Measurements from ENCODE around the gene COL17A1.

Gene COL17A1

DNA sequence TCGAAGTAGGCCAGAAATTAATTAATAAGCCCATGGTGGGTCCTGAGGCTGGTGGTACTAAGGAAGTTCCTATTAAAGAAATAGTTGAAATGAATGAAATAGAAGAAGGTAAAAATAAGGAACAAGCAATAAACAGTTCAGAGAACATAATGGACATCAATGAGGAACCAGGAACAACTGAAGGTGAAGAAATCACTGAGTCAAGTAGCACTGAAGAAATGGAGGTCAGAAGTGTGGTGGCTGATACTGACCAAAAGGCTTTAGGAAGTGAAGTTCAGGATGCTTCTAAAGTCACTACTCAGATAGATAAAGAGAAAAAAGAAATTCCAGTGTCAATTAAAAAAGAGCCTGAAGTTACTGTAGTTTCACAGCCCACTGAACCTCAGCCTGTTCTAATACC lies 82.8 kb downstream of the COL17A1 start:
- peaks cover 68% of the 10 kb centered on the region for H3K36me3 ChIP-seq (ENCODE audit: insufficient read depth, low read length)
- H3K4me3 ChIP-seq (ENCODE audit: low read depth in 1 of 2, low read length in 2 of 2), result no peak overlapping the region
- H3K9ac ChIP-seq (ENCODE audit: low read length), result no peak overlapping the region
- no peak overlapping the region for H3K27ac ChIP-seq (ENCODE audit: low read depth, low read length)
- no peaks in the 10 kb centered on the region for H3K4me1 ChIP-seq (ENCODE audit: insufficient read depth, low read length)
- H3K9me3 ChIP-seq (ENCODE audit: low read length), result no peaks in the 10 kb centered on the region
- H3K27me3 ChIP-seq (ENCODE audit: control insufficient read depth in 1 of 2, insufficient read depth in 2 of 2, low read length in 2 of 2), result no peaks in the 10 kb centered on the region

DNA sequence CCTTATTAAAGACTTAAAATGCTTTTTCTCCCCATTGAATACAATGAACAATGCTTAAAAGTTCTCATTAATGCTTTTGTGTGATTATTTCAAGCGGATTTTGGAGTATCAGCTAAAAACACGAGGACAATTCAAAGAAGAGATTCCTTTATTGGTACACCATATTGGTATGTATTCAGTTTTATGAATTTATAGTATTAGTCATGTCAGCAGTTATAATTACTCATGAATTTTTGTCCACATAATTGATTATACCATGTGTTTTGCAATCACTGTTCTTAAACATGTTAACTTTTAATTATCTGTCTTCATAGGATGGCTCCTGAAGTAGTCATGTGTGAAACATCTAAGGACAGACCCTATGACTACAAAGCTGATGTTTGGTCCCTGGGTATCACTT lies 86.9 kb downstream of the COL17A1 start:
- H3K36me3 ChIP-seq (ENCODE audit: insufficient read depth, low read length), result peaks cover 49% of the 10 kb centered on the region
- H3K9ac ChIP-seq (ENCODE audit: low read length), result no peak overlapping the region
- H3K27me3 ChIP-seq (ENCODE audit: control insufficient read depth in 1 of 2, insufficient read depth in 2 of 2, low read length in 2 of 2), result no peaks in the 10 kb centered on the region
- no peak overlapping the region for H3K4me3 ChIP-seq (ENCODE audit: low read depth in 1 of 2, low read length in 2 of 2)
- H3K27ac ChIP-seq (ENCODE audit: low read depth, low read length), result no peak overlapping the region
- H3K9me3 ChIP-seq (ENCODE audit: low read length), result no peaks in the 10 kb centered on the region
- no peaks in the 10 kb centered on the region for H3K4me1 ChIP-seq (ENCODE audit: insufficient read depth, low read length)

DNA sequence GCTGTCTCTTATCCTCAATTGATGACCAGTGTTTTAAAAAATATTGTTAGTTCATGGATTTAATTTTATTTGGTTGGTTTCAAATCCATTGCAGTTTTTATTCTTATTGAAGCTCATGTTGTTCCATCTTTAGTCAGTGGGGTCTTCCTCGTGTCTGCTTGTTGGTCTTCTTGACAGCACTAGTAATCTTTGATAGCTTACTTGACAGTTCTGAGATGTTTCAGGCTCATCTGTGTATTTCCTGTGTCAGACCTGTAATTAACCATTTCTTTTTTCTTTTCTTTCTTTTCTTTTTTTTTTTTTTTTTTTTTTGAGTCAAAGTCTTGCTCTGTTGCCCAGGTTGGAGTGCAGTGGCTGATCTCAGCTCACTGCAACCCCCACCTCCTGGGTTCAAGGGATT lies 90.5 kb downstream of the COL17A1 start:
- H3K36me3 ChIP-seq (ENCODE audit: insufficient read depth, low read length), result peaks cover 21% of the 10 kb centered on the region
- no peak overlapping the region for H3K4me3 ChIP-seq (ENCODE audit: low read depth in 1 of 2, low read length in 2 of 2)
- H3K27me3 ChIP-seq (ENCODE audit: control insufficient read depth in 1 of 2, insufficient read depth in 2 of 2, low read length in 2 of 2), result no peaks in the 10 kb centered on the region
- no peak overlapping the region for H3K9ac ChIP-seq (ENCODE audit: low read length)
- H3K4me1 ChIP-seq (ENCODE audit: insufficient read depth, low read length), result no peaks in the 10 kb centered on the region
- no peak overlapping the region for H3K27ac ChIP-seq (ENCODE audit: low read depth, low read length)
- no peaks in the 10 kb centered on the region for H3K9me3 ChIP-seq (ENCODE audit: low read length)

DNA sequence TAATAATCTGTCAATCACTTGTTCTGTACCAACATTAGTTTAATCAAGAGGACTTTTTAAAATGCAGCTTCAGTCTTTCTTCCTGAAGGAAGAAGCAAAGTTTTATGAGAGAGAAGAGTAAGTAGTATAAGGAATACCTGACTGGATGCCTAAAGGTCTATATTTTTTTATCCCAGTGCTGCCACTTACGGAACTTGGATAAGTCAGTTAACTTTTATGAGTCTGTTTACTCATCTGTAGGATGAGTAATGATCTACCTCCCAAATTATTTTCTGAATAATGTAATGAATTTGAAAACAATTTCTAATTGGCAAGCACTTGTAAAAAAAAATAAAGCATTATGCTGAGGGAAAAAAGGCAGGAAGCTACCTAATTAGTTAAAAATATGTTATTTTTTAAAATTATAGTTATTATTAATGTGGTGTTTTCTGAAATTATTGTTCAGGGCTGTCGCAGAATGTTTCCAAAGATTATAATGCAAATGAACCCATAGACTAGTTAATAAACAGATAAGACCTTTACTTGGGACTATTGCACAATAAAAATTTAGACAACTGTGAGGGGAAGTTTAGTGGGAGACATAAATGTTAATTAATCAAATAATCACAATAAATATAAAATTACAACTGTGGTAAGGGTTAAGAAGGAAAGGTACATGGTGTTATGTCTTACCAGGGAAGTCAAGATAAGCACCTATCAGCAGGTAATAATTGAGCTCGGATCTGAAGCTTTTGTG lies 94.1 kb downstream of the COL17A1 start:
- no peak overlapping the region for H3K4me3 ChIP-seq (ENCODE audit: low read depth in 1 of 2, low read length in 2 of 2)
- no peak overlapping the region for H3K9ac ChIP-seq (ENCODE audit: low read length)
- no peak overlapping the region for H3K27ac ChIP-seq (ENCODE audit: low read depth, low read length)
- H3K27me3 ChIP-seq (ENCODE audit: control insufficient read depth in 1 of 2, insufficient read depth in 2 of 2, low read length in 2 of 2), result no peaks in the 10 kb centered on the region
- H3K4me1 ChIP-seq (ENCODE audit: insufficient read depth, low read length), result no peaks in the 10 kb centered on the region
- no peaks in the 10 kb centered on the region for H3K36me3 ChIP-seq (ENCODE audit: insufficient read depth, low read length)
- no peaks in the 10 kb centered on the region for H3K9me3 ChIP-seq (ENCODE audit: low read length)

DNA sequence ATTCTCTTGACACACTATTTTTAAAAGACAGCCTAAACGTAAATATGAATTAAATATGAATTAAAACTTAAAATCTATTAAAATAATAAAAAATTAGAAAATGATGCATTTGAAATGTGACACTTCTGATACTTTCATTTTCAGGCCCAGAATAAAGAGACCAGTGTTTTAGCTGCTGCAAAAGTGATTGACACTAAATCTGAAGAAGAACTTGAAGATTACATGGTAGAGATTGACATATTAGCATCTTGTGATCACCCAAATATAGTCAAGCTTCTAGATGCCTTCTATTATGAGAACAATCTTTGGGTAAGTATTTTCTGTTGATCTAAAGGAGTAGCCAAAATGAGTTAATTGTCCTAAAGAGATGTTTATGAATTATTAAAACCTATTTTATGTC lies 95.1 kb downstream of the COL17A1 start:
- no peak overlapping the region for H3K4me3 ChIP-seq (ENCODE audit: low read depth in 1 of 2, low read length in 2 of 2)
- no peaks in the 10 kb centered on the region for H3K27me3 ChIP-seq (ENCODE audit: control insufficient read depth in 1 of 2, insufficient read depth in 2 of 2, low read length in 2 of 2)
- no peak overlapping the region for H3K9ac ChIP-seq (ENCODE audit: low read length)
- H3K36me3 ChIP-seq (ENCODE audit: insufficient read depth, low read length), result no peaks in the 10 kb centered on the region
- peaks cover 5% of the 10 kb centered on the region for H3K4me1 ChIP-seq (ENCODE audit: insufficient read depth, low read length)
- H3K27ac ChIP-seq (ENCODE audit: low read depth, low read length), result no peak overlapping the region
- H3K9me3 ChIP-seq (ENCODE audit: low read length), result no peaks in the 10 kb centered on the region

DNA sequence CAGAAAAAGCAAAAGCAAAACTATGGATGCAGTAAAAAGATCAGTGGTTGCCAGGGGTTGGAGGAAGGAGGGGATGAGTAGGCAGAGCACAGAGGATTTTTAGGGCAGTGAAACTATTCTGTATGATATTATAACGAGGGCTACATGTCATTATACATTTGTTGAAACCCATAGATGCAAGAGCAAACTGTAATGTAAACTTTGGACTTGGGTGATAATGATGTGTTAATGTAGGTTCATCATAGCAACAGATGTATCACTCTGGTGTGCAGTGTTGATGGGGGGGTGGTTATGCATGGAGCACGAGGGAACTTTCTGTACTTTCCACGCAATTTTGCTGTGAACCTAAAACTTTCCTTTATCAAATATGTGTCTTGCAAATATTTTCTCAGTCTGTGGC lies 95.6 kb downstream of the COL17A1 start:
- no peaks in the 10 kb centered on the region for H3K36me3 ChIP-seq (ENCODE audit: insufficient read depth, low read length)
- H3K27me3 ChIP-seq (ENCODE audit: control insufficient read depth in 1 of 2, insufficient read depth in 2 of 2, low read length in 2 of 2), result no peaks in the 10 kb centered on the region
- no peak overlapping the region for H3K9ac ChIP-seq (ENCODE audit: low read length)
- H3K9me3 ChIP-seq (ENCODE audit: low read length), result no peaks in the 10 kb centered on the region
- no peak overlapping the region for H3K4me3 ChIP-seq (ENCODE audit: low read depth in 1 of 2, low read length in 2 of 2)
- no peak overlapping the region for H3K27ac ChIP-seq (ENCODE audit: low read depth, low read length)
- H3K4me1 ChIP-seq (ENCODE audit: insufficient read depth, low read length), result peaks cover 5% of the 10 kb centered on the region

DNA sequence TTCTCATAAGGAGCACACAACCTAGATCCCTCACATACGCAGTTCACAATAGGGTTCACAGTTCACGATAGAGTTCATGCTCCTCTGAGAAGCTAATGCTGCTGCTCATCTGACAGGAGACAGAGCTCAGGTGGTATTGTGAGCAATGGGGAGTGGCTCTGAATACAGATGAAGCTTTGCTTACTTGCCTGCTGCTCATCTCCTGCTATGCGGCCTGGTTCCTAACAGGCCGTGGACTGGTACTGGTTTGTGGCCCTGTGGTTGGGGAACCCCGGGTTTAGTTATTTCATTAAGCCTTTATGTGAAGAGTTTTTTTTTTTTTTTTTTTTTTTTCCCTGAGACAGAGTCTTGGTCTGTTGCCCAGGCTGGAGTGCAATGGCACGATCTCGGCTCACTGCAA lies 99.3 kb downstream of the COL17A1 start:
- peaks cover 13% of the 10 kb centered on the region for H3K4me1 ChIP-seq (ENCODE audit: insufficient read depth, low read length)
- H3K4me3 ChIP-seq (ENCODE audit: low read depth in 1 of 2, low read length in 2 of 2), result no peak overlapping the region
- no peak overlapping the region for H3K9ac ChIP-seq (ENCODE audit: low read length)
- no peaks in the 10 kb centered on the region for H3K36me3 ChIP-seq (ENCODE audit: insufficient read depth, low read length)
- H3K27me3 ChIP-seq (ENCODE audit: control insufficient read depth in 1 of 2, insufficient read depth in 2 of 2, low read length in 2 of 2), result no peaks in the 10 kb centered on the region
- no peak overlapping the region for H3K27ac ChIP-seq (ENCODE audit: low read depth, low read length)
- no peaks in the 10 kb centered on the region for H3K9me3 ChIP-seq (ENCODE audit: low read length)

DNA sequence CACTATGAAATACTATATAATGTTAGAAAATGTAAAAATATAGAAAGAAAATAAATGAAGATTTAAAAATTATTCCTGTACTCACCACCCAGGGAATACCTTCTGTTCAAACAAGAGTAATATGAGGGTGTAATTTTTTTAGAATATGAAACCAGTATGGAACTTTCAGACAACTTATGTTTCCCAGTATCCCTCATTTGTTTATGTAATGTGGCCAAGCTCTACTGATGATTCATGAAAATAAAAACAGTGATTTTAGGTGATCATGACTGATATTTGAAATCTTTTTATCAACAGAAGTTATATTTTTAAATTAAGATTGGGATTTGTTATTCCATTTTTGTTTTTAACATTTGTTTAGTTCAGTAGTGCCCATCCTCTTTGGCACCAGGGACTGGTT lies 100.0 kb downstream of the COL17A1 start:
- H3K4me1 ChIP-seq (ENCODE audit: insufficient read depth, low read length), result peaks cover 13% of the 10 kb centered on the region

DNA sequence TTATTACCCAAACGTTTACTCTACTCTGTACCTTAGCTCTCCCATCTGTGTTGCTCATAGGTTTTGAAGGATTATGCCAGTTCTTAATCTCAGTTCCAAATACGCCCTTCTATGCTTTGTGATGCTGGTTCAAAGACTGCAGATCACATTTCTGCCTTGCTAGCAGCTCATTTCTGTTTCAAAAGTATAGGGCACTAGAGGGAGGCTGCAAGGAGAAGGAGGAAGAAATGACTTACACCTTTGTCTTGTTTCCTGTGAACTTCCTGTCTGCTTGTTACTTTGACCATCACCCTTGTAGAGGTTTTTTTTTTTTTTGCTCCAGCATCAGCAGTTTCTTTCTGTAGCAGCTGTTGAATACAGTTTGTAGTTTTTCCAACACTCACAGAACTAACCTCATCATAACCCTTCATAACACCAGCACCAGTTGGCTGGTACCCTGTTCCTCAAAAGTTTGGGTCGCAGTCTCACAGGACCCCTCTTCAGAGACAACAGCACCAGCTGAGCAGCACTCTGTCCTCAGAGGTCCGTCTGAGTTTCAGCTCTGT lies 102.2 kb downstream of the COL17A1 start:
- H3K27me3 ChIP-seq (ENCODE audit: control insufficient read depth in 1 of 2, insufficient read depth in 2 of 2, low read length in 2 of 2), result no peaks in the 10 kb centered on the region
- H3K9ac ChIP-seq (ENCODE audit: low read length), result no peak overlapping the region
- H3K9me3 ChIP-seq (ENCODE audit: low read length), result no peaks in the 10 kb centered on the region
- H3K36me3 ChIP-seq (ENCODE audit: insufficient read depth, low read length), result no peaks in the 10 kb centered on the region
- H3K4me1 ChIP-seq (ENCODE audit: insufficient read depth, low read length), result peaks cover 16% of the 10 kb centered on the region
- H3K27ac ChIP-seq (ENCODE audit: low read depth, low read length), result no peak overlapping the region
- no peak overlapping the region for H3K4me3 ChIP-seq (ENCODE audit: low read depth in 1 of 2, low read length in 2 of 2)

More for the DNA sequence above, 100.0 kb downstream of the COL17A1 start:
- Histone ChIP-seq H3K27me3 (ENCODE audit: control insufficient read depth in 1 of 2, insufficient read depth in 2 of 2, low read length in 2 of 2) (no peaks in the 10 kb centered on the region), H3K9me3 (ENCODE audit: low read length) (no peaks in the 10 kb centered on the region), H3K9ac (ENCODE audit: low read length) (no peak overlapping the region), H3K4me3 (ENCODE audit: low read depth in 1 of 2, low read length in 2 of 2) (no peak overlapping the region), H3K27ac (ENCODE audit: low read depth, low read length) (no peak overlapping the region), H3K36me3 (ENCODE audit: insufficient read depth, low read length) (no peaks in the 10 kb centered on the region)

DNA sequence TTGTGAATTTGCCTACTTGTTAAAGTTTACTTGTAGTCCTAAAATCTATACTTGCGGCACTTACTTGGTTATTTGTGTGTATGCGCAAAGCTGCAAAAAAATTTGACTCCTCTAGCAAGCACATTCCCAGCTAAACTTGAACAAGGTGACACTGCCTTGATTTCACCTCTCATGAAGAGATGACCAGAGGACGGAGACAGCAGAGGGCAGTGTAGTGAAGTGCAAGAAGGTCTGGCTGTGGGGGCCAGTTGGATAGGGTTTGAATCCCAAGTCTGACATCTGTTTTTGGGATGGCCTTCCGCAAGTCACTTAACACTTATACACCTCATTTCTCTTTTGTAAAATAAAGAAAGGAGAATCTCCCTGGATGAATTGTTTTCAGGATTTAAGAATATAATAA lies 103.0 kb downstream of the COL17A1 start:
- H3K27me3 ChIP-seq (ENCODE audit: control insufficient read depth in 1 of 2, insufficient read depth in 2 of 2, low read length in 2 of 2), result no peaks in the 10 kb centered on the region
- no peak overlapping the region for H3K4me3 ChIP-seq (ENCODE audit: low read depth in 1 of 2, low read length in 2 of 2)
- peaks cover 16% of the 10 kb centered on the region for H3K4me1 ChIP-seq (ENCODE audit: insufficient read depth, low read length)
- H3K36me3 ChIP-seq (ENCODE audit: insufficient read depth, low read length), result no peaks in the 10 kb centered on the region
- H3K9me3 ChIP-seq (ENCODE audit: low read length), result no peaks in the 10 kb centered on the region
- no peak overlapping the region for H3K27ac ChIP-seq (ENCODE audit: low read depth, low read length)
- H3K9ac ChIP-seq (ENCODE audit: low read length), result no peak overlapping the region
